GM12878 (cell line): Measurements from ENCODE around the gene ZC3H7B. TPM values are rescaled to one million over a fixed set of nuclear protein-coding genes. Genes with fewer than 3 reads are reported as not detected.

ENCODE experiments used
- ATAC-seq: fragments of 200-7000 bp; cut with Tn5 transposase; 3 replicates; pipeline ENCODE4 v1.9.1; 2020; ENCODE audit warnings: mild to moderate bottlenecking, moderate library complexity
- BruUV-seq: library from RNA; stranded (reverse); fragments of 400-500 nt; replicated peaks from 2 replicates; lab custom pipeline; 2021; lab: Mats Ljungman, UMichigan
- CTCF ChIA-PET: fragments of 300-600 bp; sonication (Branson Sonifier 250); formaldehyde crosslinking; extraction: SDS; loops from one replicate; lab custom pipeline; 2021; ENCODE audit warnings: inconsistent platforms; lab: Yijun Ruan, JAX
- POLR2A ChIA-PET: fragments of 350-600 bp; formaldehyde crosslinking; extraction: SDS; loops from one replicate; lab custom pipeline; 2021; ENCODE audit warnings: inconsistent platforms; lab: Charles Lee
- RAD21 ChIA-PET: fragments of 300-600 bp; sonication (Branson Sonifier 250); formaldehyde crosslinking; loops from one replicate; lab custom pipeline; 2023; ENCODE audit warnings: antibody characterized with exemption; ENCODE audit not compliant: unreplicated experiment; lab: Charles Lee
- SMC1A ChIA-PET: fragments of 300-600 bp; sonication (Branson Sonifier 250); formaldehyde crosslinking; loops from one replicate; lab custom pipeline; 2023; ENCODE audit not compliant: unreplicated experiment, uncharacterized antibody; lab: Charles Lee
- DNase-seq: peaks from one replicate; pipeline ENCODE4 v3.0.0-alpha.2; 2011; ENCODE audit warnings: low read depth, low spot score
- FAIRE-seq: peaks from 3 replicates; lab custom pipeline; 2011; peaks lifted over from hg19 to GRCh38; lab: Jason Lieb, UNC
- H2AFZ ChIP-seq: 2 replicates; pipeline ENCODE4 v1.6.0; 2011; ENCODE audit warnings: low read depth, low read length, control low read depth; ENCODE audit not compliant: control insufficient read depth
- H3K27ac ChIP-seq: 2 replicates; pipeline ENCODE4 v1.5.1; 2011; ENCODE audit warnings: control low read depth; ENCODE audit not compliant: control insufficient read depth, insufficient read depth
- H3K27me3 ChIP-seq, 2 experiments: replicated peaks in 1 of 2; 2 replicates each; pipeline versions ENCODE4 v1.6.0 to v1.6.1; 2011; ENCODE audit warnings: low read length in 1 of 2; ENCODE audit not compliant: control insufficient read depth in 2 of 2, insufficient read depth in 2 of 2
- H3K36me3 ChIP-seq, 2 experiments: 2 replicates each; pipeline ENCODE4 v1.5.1; 2011; ENCODE audit warnings: low read length in 1 of 2; ENCODE audit not compliant: control insufficient read depth in 2 of 2, insufficient read depth in 2 of 2
- H3K4me1 ChIP-seq: 2 replicates; pipeline ENCODE4 v1.6.1; 2011; ENCODE audit warnings: mild to moderate bottlenecking, low read length, moderate library complexity, mixed read lengths; ENCODE audit not compliant: control insufficient read depth, insufficient read depth
- H3K4me2 ChIP-seq: 2 replicates; pipeline ENCODE4 v1.6.0; 2011; ENCODE audit warnings: control low read depth; ENCODE audit not compliant: control insufficient read depth, insufficient read depth
- H3K4me3 ChIP-seq: fragments of 200-600 bp; sonication (generic); 2 replicates; pipeline ENCODE4 v1.5.1; 2016
- H3K79me2 ChIP-seq: 2 replicates; pipeline ENCODE4 v1.6.0; 2011; ENCODE audit warnings: low read length; ENCODE audit not compliant: control insufficient read depth, insufficient read depth
- H3K9ac ChIP-seq: 2 replicates; pipeline ENCODE4 v1.8.0; 2011; ENCODE audit warnings: low read length, control low read depth, mixed read lengths; ENCODE audit not compliant: control insufficient read depth, insufficient read depth
- H3K9me3 ChIP-seq: replicated peaks from 3 replicates; pipeline ENCODE4 v1.5.1; 2011; ENCODE audit warnings: mild to moderate bottlenecking, low read length; ENCODE audit not compliant: control insufficient read depth, insufficient read depth
- H4K20me1 ChIP-seq: 2 replicates; pipeline ENCODE4 v1.6.0; 2011; ENCODE audit not compliant: control insufficient read depth, insufficient read depth
- ASH2L ChIP-seq: fragments of 300-600, 200-600 bp; sonication (generic); IDR thresholded peaks from 2 replicates; pipeline ENCODE4 v1.6.1; 2017; ENCODE audit warnings: low read depth, mild to moderate bottlenecking, borderline replicate concordance
- BCLAF1 ChIP-seq: fragments of 450-650 bp; IDR thresholded peaks from 2 replicates; pipeline ENCODE4 v1.6.1; 2017; ENCODE audit warnings: antibody characterized with exemption, mild to moderate bottlenecking, moderate library complexity
- CEBPB ChIP-seq, 2 experiments: fragments of 150-350 bp in 1 of 2; IDR thresholded peaks; 2 replicates each; pipeline ENCODE4 v1.6.1; 2012 to 2014; ENCODE audit warnings: low read depth in 2 of 2, low read length in 2 of 2, borderline replicate concordance in 1 of 2, inconsistent platforms in 1 of 2
- CHD4 ChIP-seq: fragments of 200-600 bp; sonication (generic); IDR thresholded peaks from 2 replicates; pipeline ENCODE4 v1.6.1; 2016; ENCODE audit warnings: mild to moderate bottlenecking
- MYB ChIP-seq: fragments of 150-350 bp; IDR thresholded peaks from 2 replicates; pipeline ENCODE4 v1.6.1; 2014; ENCODE audit warnings: mild to moderate bottlenecking, low read depth, low read length, borderline replicate concordance
- RFX5 ChIP-seq: IDR thresholded peaks from 2 replicates; pipeline ENCODE4 v1.6.1; 2011; ENCODE audit warnings: low read depth, low read length, improper control_type of control experiment
- SKIL ChIP-seq: fragments of 450-650 bp; IDR thresholded peaks from 2 replicates; pipeline ENCODE4 v1.6.1; 2017; ENCODE audit warnings: mild to moderate bottlenecking, low read depth, inconsistent platforms; ENCODE audit not compliant: poor library complexity, severe bottlenecking
- SMC3 ChIP-seq: IDR thresholded peaks from 2 replicates; pipeline ENCODE4 v1.6.1; 2011; ENCODE audit warnings: low read length, improper control_type of control experiment, borderline replicate concordance
- SUPT20H ChIP-seq: IDR thresholded peaks from 2 replicates; pipeline ENCODE4 v1.6.1; 2011; ENCODE audit warnings: low read depth, mild to moderate bottlenecking, low read length, moderate library complexity, borderline replicate concordance; ENCODE audit not compliant: control insufficient read depth
- SUZ12 ChIP-seq: fragments of 200-600 bp; sonication (generic); IDR thresholded peaks from one replicate; pipeline ENCODE4 v1.6.1; 2018; ENCODE audit warnings: antibody characterized with exemption, mild to moderate bottlenecking; ENCODE audit not compliant: unreplicated experiment
- ZNF207 ChIP-seq: fragments of 450-650 bp; IDR thresholded peaks from 2 replicates; pipeline ENCODE4 v1.6.1; 2014; ENCODE audit warnings: antibody characterized with exemption, mild to moderate bottlenecking, borderline replicate concordance
- WGBS: methylation state at CpG from one replicate; pipeline ENCODE4 v1.1.6; 2016; ENCODE audit warnings: low lambda C conversion rate; ENCODE audit not compliant: insufficient replicate concordance, insufficient coverage; ENCODE audit errors: missing lambda C conversion rate; 5-methylcytosine and 5-hydroxymethylcytosine counted together
- in situ Hi-C: fragments of 300-500 bp; cut with MboI; formaldehyde crosslinking; loops from 9 replicates; pipeline ENCODE4 v1.14.3; 2018; ENCODE audit warnings: mixed read lengths
- intact Hi-C: fragments of 100-400 bp; cut with micrococcal nuclease; formaldehyde crosslinking; loops from one replicate; pipeline ENCODE4 v1.14.2; 2022; ENCODE audit not compliant: unreplicated experiment
- polyA plus RNA-seq, 11 experiments: library from polyadenylated mRNA; depleted of rRNA in 4 of 11; unstranded in 6 of 11; stranded (reverse) in 5 of 11; fragments of >200 nt; fragmentation: Nextera tagmentation in 4 of 11; fragmentation: Illumina TruSeq in 1 of 11; extraction: Ambion mirVana in 4 of 11; extraction: Trizol in 1 of 11; gene quantifications; 1 replicate in 1 of 11; 2 replicates in 10 of 11; pipeline versions ENCODE4 v1.2.1 to v1.2.3, GENCODE V29; 2011 to 2016; ENCODE audit warnings: inconsistent platforms in 2 of 11, missing spikeins in 2 of 11, low read depth in 1 of 11
- total RNA-seq, 4 experiments: library from RNA; depleted of rRNA in 3 of 4; stranded (reverse); fragments of >200 nt in 3 of 4; fragmentation: Illumina TruSeq in 1 of 4; extraction: Trizol in 1 of 4; gene quantifications; 2 replicates each; pipeline versions ENCODE4 v1.2.1 to v1.2.3, GENCODE V29; 2013 to 2021

ZC3H7B gene
- total and polyA plus RNA-seq, 10 of the 15 experiments (the other 5 are each of a cell fraction or from before 2014, with no cell fraction given), result 0.26 to 52.3 (median 22.4) TPM

- TF ChIP-seq BCLAF1 (no peak), ASH2L (no peak), SMC3 (no peak), ZNF207 (no peak), RFX5 (no peak), CHD4 (no peak), SUPT20H (no peak)
Measured at GRCh38 chr22:41332217-41332939, 31.1 kb downstream of the ZC3H7B start (continued).

GRCh38 chr22:41333806-41334205, 32.5 kb downstream of the ZC3H7B start:
- Histone ChIP-seq H3K9ac (no peak overlapping the region), H3K9me3 (no peaks in the 10 kb centered on the region), H3K36me3 (peaks cover 16 to 20% of the 10 kb centered on the region in 2 experiments; a peak in 3 of 4 replicates), H2AFZ (no peak overlapping the region), H3K79me2 (no peaks in the 10 kb centered on the region), H3K27ac (no peak overlapping the region), H3K4me3 (no peak overlapping the region), H3K27me3 (no peaks in the 10 kb centered on the region), H4K20me1 (no peaks in the 10 kb centered on the region), H3K4me2 (no peak overlapping the region), H3K4me1 (no peaks in the 10 kb centered on the region)
- SMC1A ChIA-PET, result interaction anchor here (0.5 to 1.0 kb wide), 3 partner anchors 27 to 411 kb away, joined by 3 read pairs; no protein-coding TSS in a partner anchor
- 100% methylated on average over 3 of the region's 3 CpGs for whole genome bisulfite sequencing
- no peak for FAIRE-seq
- POLR2A ChIA-PET, result interaction anchor here (0.5 to 0.9 kb wide), 2 partner anchors 10 to 273 kb away, joined by 3 to 5 read pairs; no protein-coding TSS in a partner anchor
- ATAC-seq, result no peak
- in situ Hi-C loops, result no loop called here
- DNase-seq, result no peak
- no peak for TF ChIP-seq CEBPB (IDR thresholded peaks at IDR 0.05; ENCODE audit: borderline replicate concordance in 1 of 2, low read depth in 2 of 2, low read length in 2 of 2)
- TF ChIP-seq MYB, result no peak
- no peak for TF ChIP-seq SUZ12
- no peak for TF ChIP-seq SKIL
- RAD21 ChIA-PET, result no interaction called here
- intact Hi-C loops, result no loop called here
- CTCF ChIA-PET, result interaction anchor here (1.9 kb wide), 1 partner anchor 70 kb away, joined by 4 read pairs; no protein-coding TSS in a partner anchor
- no TSS peak for BruUV-seq
